Pons (tissue), 1 donor: ENCODE measurements around the gene AIF1L.

Experiments
- DNase-seq: peaks from one replicate; pipeline ENCODE4 v3.0.0-alpha.2; 2016; ENCODE audit warnings: low spot score

The AIF1L gene

DNA sequence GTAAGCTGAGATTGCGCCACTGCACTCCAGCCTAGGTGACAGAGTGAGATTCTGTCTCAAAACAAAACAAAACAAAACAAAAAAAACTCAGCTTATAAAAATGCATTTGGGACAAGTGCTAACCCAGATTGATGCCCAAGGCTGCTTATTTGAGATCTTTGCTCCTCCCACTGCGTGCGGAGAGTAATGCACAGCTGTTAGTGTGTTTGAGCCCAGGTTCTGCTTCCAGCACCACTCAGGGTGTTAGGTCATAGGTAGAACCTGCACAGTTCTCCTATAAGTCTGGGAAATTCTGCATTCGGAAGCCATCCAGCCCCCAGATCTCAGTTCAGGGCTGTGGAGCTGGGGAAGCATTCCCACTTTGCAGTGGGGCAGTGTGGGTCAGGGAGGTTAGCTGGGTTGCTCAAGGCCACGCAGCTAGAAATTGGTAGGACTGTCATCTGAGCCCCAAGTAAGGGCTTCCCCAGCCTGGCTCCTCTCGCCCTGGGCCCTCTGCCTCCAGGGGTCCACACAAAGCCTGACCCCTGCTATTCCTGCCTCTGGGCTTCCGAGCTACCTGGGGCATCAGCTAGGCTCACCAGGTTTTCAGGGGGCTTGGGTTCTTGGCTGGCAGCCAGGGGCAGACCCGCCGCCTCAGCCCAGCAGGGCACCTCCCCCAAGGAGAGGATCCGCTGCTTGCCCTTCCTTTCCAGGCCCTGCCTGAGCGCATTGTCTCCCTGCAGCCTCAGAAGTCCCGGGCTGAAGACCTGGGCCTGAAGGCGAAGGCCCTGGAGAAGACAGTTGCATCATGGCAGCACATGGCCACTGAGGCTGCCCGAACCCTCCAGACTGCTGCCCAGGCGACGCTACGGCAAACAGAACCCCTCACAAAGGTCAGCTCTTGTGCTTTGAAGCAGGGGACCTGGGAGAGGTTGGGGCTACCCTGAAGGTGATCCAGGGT lies 17.6 kb upstream of the AIF1L start:
- DNase-seq = no peak

DNA sequence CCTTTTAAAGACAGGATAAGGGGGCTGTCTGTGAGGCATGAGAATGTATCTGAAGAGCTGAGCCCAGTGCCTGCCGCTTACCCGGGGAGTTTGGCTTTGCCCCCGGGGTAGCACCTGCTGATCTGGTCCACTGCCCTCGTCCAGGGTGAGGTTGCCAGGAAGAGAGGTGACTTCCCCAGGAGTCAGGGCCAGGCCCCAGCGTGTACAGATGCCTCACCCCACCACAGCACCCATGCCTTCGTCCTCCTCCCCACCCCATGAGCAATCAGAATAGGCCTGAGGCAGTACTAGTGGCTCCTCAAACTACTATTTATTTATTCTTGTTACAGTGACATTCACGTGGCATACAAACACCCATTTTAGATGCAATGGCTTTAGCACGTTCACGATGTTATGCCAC lies 15.7 kb upstream of the AIF1L start:
- no peak for DNase-seq

DNA sequence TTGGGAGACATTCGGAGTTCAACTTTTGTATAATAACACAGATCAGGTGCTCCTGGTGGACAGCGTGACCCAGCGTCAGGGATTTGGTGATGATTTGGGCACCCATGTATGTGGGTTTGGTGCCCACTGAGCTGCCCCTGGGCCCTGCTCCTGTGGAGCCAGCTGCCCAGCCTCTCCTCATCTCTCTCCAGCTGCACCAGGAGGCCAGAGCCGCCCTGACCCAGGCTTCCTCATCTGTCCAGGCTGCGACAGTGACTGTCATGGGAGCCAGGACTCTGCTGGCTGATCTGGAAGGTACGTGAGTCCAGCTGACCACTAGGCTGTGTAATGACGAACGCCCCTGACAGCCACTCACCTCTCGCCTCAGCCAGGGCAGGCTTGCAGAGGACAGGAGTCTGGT lies 14.5 kb upstream of the AIF1L start:
- no peak for DNase-seq

DNA sequence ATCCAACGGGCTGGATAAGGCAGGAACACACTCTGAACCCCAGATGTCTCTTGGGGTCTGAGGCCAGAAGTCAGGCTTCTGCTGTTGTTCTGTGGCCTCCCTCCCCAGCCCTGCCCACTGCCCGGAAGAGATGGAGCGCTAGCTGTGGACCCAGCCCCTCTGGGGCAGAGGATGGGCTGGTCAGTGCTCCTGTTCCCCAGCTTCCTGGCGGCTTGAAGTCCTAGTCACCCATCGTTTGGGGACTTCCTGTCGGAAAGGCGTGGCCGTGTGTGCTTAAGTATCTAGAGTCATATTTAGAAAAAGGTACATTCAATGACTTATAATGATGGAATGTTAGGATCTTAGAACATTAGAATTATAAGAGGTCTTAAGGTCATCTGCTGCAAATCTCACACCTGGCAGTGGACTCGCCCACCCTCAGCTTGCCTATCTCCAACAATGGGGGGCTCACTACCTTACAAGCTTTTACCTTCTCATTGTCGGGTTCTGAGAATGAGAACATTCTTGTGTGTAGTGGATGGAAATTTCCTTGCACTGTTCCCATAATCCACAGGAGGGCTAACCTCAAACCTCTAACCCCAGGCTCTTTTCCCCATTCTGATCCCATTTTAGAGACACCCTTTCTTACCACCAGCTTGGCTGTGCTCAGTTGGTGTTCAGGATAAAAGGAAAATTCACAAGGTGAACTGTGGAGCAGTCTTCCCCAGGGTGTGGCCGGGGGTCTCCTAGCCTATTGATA lies 13.4 kb upstream of the AIF1L start:
- DNase-seq = no peak

DNA sequence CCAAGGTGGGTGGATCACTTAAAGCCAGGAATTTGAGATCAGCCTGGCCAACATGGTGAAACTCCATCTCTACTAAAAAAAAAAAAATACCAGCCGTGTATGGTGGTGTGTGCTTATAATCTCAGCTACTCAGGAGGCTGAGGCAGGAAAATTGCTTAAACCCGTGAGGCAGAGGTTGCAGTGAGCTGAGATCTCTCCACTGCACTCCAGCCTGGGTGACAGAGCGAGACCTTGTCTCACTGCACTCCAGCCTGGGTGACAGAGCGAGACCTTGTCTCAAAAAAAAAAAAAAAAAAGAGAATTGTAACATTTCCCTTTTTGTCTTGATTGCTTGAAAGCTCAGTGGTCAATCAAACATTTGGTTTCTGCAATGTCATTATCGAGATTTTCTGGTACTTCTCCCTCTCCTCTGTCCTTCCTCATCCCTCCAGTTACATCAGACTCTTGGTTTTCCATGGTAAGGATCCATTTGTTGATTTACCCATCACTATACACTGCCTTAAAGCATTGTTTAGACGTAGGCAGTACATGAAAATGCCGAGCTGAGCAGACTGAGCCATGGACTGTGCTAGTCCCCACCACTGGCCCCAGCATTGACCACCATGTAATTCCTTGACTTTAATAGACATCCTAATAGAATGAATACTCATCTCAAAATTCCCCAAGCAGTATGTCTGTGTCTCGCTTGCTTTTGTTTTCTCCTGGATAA lies 11.5 kb upstream of the AIF1L start:
- no peak for DNase-seq

DNA sequence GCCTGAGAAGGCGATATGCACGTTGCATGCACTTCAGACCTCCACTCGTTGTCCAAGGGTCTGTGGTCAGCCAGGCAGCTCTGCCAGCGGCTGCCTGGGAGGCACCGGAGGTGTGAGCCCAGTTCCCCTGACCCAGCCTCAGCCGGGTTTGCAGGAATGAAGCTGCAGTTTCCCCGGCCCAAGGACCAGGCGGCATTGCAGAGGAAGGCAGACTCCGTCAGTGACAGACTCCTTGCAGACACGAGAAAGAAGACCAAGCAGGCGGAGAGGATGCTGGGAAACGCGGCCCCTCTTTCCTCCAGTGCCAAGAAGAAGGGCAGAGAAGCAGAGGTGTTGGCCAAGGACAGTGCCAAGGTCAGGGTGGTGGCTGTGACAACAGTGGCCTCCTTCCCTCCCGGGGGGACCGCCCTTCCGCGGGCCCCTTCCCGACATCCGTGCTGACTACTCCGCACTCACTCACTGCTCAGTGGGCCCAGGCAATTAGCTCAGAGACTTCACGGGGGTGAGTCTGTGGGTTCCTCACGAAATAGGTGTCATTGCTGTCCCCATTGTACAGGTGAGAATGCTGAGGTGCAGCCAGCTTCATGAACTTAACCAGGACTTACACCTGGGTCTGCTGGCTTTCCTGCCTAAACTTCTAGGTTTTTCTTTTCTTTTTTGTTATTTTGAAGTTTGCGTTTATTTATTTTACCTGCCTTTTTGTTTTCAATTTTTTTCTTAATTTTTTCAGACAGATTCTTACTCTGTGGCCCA lies 10.8 kb upstream of the AIF1L start:
- DNase-seq = no peak

DNA sequence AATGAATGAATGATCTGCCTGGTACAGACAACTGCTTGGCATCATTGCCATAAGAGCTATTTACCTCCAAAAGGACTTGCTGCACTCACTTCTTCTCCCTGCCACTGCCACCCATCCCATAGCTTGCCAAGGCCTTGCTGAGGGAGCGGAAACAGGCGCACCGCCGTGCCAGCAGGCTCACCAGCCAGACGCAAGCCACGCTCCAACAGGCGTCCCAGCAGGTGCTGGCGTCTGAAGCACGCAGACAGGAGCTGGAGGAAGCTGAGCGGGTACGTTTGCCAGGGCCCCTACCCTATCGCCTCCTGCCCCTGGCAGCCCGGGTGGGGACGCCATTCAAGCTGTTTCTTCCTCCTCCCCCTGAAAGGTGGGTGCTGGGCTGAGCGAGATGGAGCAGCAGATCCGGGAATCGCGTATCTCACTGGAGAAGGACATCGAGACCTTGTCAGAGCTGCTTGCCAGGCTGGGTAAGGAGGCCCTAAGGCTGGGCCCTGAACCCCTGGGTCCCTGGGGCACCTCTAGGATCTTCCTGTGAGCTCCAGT lies 8.9 kb upstream of the AIF1L start:
- no peak for DNase-seq

DNA sequence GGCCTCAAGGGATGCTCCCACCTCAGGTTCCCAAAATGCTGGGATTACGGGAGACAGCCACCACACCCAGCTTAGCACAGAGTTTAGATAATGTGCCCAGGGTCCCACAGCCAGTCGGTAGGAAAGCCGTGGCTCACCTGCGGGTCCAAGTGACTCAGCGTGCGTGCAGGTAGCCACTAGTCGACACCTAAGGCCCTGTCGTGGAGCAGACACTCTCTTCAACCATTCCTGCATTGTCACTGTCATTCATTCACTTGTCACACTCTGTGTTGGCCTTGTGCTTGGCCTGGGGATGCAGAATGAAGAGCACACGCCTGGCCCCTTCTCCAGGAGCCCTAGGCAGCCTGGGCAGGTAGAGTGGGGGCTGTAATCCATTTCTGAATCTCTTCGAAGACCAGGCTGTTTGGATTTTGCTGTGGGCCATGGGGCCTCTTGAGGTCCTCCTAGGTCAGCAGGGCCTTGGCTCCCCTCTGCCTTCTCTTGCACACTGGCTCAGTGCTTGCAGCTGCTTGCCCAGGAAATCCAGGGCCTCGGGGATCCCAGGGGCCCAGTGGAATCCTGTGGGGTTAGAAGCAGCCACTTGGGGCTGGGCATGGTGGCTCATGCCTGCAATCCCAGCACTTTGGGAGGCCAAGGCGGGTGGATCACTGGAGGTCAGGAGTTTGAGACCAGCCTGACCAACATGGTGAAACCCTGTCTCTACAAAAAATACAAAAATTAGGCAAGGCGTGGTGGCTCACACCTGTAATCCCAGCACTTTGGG lies 6.1 kb upstream of the AIF1L start:
- DNase-seq = no peak

DNA sequence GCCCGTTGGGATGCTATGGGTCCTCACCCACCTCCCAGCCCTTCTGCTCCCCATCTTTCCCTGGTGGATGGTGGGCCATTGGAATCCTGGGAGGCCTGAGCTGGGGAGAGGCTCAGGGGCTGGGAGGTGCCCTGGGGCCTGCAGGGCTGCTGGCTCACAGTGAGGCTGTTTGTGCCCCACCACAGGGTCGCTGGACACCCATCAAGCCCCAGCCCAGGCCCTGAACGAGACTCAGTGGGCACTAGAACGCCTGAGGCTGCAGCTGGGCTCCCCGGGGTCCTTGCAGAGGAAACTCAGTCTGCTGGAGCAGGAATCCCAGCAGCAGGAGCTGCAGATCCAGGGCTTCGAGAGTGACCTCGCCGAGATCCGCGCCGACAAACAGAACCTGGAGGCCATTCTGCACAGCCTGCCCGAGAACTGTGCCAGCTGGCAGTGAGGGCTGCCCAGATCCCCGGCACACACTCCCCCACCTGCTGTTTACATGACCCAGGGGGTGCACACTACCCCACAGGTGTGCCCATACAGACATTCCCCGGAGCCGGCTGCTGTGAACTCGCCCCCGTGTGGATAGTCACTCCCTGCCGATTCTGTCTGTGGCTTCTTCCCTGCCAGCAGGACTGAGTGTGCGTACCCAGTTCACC lies 4.9 kb upstream of the AIF1L start:
- no peak for DNase-seq

DNA sequence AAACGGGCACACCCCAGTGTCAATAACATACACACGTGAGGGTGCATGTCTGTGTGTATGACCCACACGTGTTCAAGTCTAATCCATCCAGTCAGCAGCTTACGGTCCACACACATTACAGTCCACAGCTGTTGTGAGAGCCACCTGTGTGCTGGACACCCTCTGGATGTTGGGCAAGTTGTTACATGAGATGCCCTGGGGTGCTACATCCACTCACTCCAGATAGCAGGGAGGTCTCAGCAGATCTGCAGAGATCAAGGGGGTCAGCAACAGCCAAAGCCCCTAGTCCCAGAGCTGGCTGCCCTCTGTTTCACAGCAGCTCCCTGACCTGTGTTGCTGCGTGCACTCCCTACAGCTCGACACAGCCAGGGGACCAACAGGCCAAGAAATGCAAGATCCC lies 4.3 kb upstream of the AIF1L start:
- no peak for DNase-seq

DNA sequence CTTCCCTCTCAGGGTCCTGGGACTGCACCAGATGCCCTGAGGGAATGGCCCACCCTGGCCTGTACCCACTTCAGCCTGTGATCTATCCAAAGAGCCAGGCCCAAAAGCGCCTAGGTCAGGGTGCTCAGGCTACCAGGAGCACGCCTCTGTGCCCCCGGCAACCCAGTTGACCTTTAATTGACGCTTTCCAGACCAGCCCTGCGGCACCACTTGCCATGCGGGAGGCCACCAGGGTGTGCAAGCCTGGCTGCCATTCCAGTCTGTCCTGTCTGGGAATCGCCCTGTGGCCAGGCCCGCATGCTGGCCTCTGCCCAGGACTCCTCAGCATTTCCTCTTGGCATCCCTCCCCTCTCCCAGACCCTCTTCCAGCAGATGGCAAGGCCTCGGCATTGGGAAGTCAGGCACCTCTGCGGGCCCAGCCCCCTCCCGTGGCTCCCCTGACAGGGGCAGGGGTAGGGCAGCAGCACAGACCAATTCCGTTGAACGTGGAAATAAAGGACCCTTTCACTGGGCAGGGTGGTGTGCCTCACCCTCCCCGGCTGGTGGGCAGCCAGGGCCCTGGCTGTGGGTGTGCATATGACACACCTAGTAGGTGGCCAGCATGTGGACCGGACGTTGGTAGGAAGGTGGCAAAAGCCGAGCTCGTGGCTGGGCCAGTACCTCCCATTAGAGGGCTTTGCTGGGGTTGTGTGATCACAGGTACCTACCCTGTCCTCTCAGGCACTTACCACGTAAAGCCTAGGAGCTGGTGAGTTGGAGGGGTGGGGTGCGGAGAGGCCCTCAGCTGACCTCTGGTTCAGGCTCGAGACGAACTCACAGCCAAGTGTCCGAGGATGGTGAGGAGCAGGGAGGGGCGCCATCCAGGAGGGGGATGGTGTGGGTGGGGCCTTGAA lies 3.5 kb upstream of the AIF1L start:
- DNase-seq = no peak

DNA sequence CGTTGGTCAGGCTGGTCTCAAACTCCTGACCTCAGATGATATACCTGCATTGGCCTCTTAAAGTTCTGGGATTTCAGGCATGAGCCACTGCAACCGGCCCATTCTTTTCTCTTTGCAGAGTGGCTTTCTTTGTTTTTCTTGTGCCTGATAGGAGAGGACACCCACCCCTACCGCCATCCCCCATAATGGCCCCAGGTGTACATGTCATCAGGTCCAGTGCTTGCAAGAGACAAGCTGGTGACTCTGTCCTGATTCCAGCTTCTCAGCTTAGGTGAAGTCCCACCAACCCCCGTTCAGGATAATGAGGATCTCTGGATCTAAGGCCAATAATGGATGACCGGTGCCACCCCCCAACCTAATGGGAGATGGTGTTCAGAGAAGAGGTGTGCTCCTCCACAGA lies 2.3 kb upstream of the AIF1L start:
- DNase-seq = no peak

DNA sequence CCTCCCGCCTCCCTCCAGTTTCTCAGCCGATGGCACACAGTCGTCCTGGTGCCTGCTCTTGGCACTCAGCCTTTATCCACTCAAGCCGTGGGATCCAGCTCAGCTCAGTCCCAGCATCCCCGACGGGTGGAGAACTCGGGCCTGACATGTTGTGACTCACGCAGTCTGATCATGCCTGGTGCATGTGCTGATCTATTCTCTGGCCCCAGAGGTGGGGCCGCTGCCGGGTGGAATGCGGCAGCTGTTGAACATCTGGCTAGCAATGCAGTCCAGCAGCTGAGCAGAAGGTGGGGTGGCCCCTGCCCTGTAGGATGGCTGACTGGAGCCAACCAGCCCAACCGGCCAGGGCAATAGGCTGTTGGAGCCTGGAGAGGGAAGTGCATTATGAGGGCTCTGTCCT lies 1.7 kb upstream of the AIF1L start:
- no peak for DNase-seq

DNA sequence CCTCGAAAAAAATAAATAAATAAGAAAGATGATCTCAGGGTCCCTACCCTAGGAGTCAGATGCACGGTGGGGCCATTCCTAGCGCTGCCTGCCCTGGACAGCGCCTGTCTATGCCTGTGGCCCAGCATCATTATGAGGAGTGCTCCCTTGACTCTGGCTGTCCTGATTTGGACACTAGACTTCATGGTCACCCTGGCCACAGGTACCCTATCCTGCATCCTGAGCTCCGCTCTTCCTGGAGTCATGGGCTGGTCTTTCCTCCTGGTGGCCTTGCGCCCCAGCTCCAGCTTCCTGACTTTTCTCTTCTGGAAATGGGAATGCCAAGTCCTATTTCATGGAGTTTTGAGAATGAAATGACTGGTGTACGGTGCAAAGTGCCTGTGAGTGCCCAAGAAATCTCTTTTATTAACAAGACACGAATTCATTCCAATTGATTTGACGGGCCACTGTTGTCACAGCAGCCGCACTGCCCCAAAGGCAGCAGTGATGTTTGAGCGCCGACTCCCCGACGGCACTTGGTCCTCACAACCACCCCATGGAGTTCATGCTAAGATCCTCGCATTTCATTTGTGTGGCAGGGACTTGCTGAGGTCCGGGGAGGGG lies 564 bp upstream of the AIF1L start:
- no peak for DNase-seq

DNA sequence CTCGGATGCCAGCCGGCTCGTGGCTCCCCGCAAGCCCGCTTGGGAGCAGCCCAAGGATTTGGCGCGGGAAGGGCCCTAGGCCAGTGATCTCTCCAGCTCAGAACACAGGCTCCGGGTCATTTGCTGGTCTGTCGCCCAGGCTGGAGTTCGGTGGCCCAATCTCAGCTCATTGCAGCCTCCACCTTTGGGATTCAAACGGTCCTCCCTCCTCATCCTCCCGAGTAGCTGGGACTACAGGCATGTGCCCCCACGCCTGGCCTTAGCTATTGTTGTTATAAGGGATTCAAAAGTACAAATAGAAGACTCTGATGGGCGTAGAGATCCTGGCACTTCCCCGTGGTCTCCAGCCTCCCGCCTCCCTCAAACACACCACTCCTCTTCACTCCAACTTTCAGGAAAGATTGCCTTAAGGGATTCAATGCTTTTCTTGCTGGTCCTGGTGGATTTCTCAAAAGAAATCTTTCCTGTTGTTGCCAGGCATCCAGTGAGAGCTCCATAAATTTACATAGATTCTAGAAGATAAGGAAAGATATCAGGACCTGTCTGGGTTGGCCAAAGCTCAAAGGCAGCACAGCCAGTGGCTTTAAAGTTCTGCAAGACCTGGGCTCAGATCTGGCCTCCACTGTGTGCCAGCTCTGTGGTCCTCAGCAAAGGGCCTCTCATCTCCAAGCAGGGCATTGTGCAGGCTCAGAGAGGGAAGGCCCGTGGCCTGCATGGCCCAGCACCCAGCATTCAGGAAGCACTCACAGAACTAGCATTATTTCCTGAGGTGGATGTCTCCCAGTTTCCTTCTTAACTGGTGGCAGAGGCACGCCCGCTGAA lies 1.0 kb downstream of the AIF1L start:
- no peak for DNase-seq

DNA sequence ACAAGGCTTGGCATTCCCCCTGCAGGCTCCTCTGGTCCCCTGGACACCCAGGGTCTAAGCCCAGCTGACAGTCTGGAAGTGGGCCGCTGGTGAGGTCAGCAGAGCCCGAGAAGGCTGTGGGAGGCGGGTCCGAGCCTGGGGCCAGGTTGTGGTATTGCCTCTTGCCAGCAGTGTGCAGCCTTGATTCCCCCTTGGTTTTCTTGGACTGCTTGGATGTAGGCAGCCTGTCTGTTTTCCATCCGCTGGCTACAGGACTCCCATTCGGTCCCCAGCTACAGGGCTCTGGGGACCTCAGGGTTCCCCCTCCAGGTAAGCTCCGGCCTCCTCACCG lies 1.6 kb downstream of the AIF1L start:
- DNase-seq = no peak

DNA sequence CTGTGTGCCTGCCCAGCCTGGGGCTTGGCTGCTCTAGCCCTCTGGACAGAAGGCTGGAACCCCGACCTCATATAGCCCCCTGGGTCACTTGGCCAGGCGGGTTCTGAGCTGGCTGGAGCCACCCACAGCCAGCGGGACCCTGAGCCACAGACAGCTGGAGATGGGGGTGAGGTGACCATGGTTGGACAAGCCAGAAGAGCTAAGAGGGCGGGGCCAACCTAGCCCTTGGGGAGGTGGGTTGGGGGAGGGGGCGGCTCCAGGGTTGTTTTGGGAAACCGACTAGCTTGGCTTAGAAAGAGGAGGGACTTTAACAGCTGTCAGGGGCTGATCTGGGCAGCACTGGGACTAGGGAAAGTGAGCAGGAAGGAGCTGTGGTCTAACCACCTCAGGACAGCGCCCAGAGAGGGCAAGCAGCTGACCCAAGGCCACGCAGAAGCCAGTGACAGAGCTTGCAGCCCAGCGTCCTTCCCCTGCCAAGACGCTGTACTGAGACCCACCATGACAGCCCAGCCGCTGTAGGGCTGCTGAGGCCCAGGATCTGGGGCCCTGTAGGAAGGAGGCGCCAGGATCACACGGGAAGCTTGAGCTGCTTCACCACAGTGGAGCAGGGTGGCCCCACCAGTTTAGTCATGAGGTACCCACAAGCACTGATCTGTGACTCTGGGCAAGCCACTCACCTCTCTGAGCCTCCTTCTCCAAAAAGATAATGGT lies 2.2 kb downstream of the AIF1L start:
- no peak for DNase-seq
